HCT116 (cell line): ENCODE results near the gene PIK3R2. TPM values are rescaled to one million over a fixed set of nuclear protein-coding genes. Genes with fewer than 3 reads are reported as not detected.

Experiments
- ATAC-seq: fragments of 200-7000 bp; cut with Tn5 transposase; 2 replicates; pipeline ENCODE4 v1.9.1; 2020; ENCODE audit warnings: mild to moderate bottlenecking, moderate library complexity
- BruUV-seq: library from RNA; stranded (reverse); fragments of 400-500 nt; replicated peaks from 2 replicates; lab custom pipeline; 2021; lab: Mats Ljungman, UMichigan
- CTCF ChIA-PET: fragments of 300-600 bp; sonication (Branson Sonifier 250); formaldehyde crosslinking; loops from one replicate; lab custom pipeline; 2021; ENCODE audit warnings: antibody characterized with exemption; lab: Charles Lee
- POLR2A ChIA-PET: fragments of 300-600, 350-600 bp; sonication (Branson Sonifier 250); formaldehyde crosslinking; loops from one replicate; lab custom pipeline; 2021; ENCODE audit warnings: antibody characterized with exemption; lab: Charles Lee
- RAD21 ChIA-PET, 2 experiments: fragments of 300-600 bp; sonication (Branson Sonifier 250); formaldehyde crosslinking; loops; one replicate each; lab custom pipeline; 2023; ENCODE audit warnings: low total read pairs in 2 of 2; ENCODE audit not compliant: uncharacterized antibody in 2 of 2, unreplicated experiment in 2 of 2, low non-redundant PET in 1 of 2; lab: Charles Lee
- DNase-seq: peaks from one replicate; pipeline ENCODE4 v3.0.0-alpha.2; 2010; ENCODE audit warnings: low read depth, low spot score
- H2AFZ ChIP-seq: fragments of 200-600 bp; shearing (Covaris generic), sonication (generic); 2 replicates; pipeline ENCODE4 v1.6.1; 2017; ENCODE audit warnings: low read depth, mixed run types, mixed read lengths, antibody characterized with exemption, low read length; ENCODE audit not compliant: poor library complexity, severe bottlenecking
- H3K27ac ChIP-seq: 2 replicates; pipeline ENCODE4 v1.5.1; 2012; ENCODE audit warnings: low read depth, low read length
- H3K27me3 ChIP-seq: fragments of 200-600 bp; sonication (generic); 2 replicates; pipeline ENCODE4 v1.6.1; 2016; ENCODE audit warnings: mixed run types, low read length, mixed read lengths; ENCODE audit not compliant: insufficient read depth
- H3K36me3 ChIP-seq, 2 experiments: fragments of 200-500 bp in 1 of 2; fragments of 200-600 bp in 1 of 2; sonication (Bioruptor generic) in 1 of 2; sonication (generic) in 1 of 2; 2 replicates each; pipeline versions ENCODE4 v1.5.1 to v1.6.1; 2014 to 2016; ENCODE audit warnings: low read length in 2 of 2, inconsistent platforms in 1 of 2, mixed read lengths in 1 of 2, mixed run types in 1 of 2; ENCODE audit not compliant: insufficient read depth in 2 of 2, control insufficient read depth in 1 of 2
- H3K4me1 ChIP-seq, 2 experiments: fragments of 200-600 bp in 1 of 2; sonication (generic) in 1 of 2; 2 replicates each; pipeline versions ENCODE4 v1.5.1 to v1.6.1; 2012 to 2017; ENCODE audit warnings: low read length in 2 of 2, inconsistent platforms in 1 of 2, mild to moderate bottlenecking in 1 of 2, mixed read lengths in 1 of 2, mixed run types in 1 of 2, moderate library complexity in 1 of 2; ENCODE audit not compliant: insufficient read depth in 2 of 2, control insufficient read depth in 1 of 2
- H3K4me2 ChIP-seq: fragments of 200-600 bp; sonication (generic); 2 replicates; pipeline ENCODE4 v1.6.1; 2017; ENCODE audit warnings: mixed run types, low read length, mixed read lengths
- H3K4me3 ChIP-seq, 2 experiments: fragments of 200-600 bp in 1 of 2; sonication (generic) in 1 of 2; replicated peaks in 1 of 2; 2 replicates each; pipeline ENCODE4 v1.5.1; 2011 to 2016; ENCODE audit warnings: low read length in 2 of 2, control low read depth in 1 of 2, low read depth in 1 of 2, mild to moderate bottlenecking in 1 of 2, mixed read lengths in 1 of 2, mixed run types in 1 of 2
- H3K79me2 ChIP-seq: fragments of 200-600 bp; sonication (generic); 2 replicates; pipeline ENCODE4 v1.6.1; 2017; ENCODE audit warnings: mild to moderate bottlenecking, mixed run types, low read length, moderate library complexity, mixed read lengths; ENCODE audit not compliant: insufficient read depth
- H3K9ac ChIP-seq: fragments of 200-600 bp; sonication (generic); 2 replicates; pipeline ENCODE4 v1.6.1; 2016; ENCODE audit warnings: low read length, mixed read lengths
- H3K9me2 ChIP-seq: fragments of 200-600 bp; sonication (generic), shearing (Covaris generic); 2 replicates; pipeline ENCODE4 v1.6.1; 2017; ENCODE audit warnings: mixed run types, mild to moderate bottlenecking, moderate library complexity; ENCODE audit not compliant: insufficient read depth
- H3K9me3 ChIP-seq, 2 experiments: fragments of 200-500 bp in 1 of 2; fragments of 200-600 bp in 1 of 2; sonication (Bioruptor generic) in 1 of 2; sonication (generic) in 1 of 2; 2 replicates each; pipeline ENCODE4 v1.6.1; 2014 to 2017; ENCODE audit warnings: low read length in 2 of 2, mixed read lengths in 2 of 2, inconsistent platforms in 1 of 2, low read depth in 1 of 2, mild to moderate bottlenecking in 1 of 2, mixed run types in 1 of 2, moderate library complexity in 1 of 2; ENCODE audit not compliant: control insufficient read depth in 1 of 2, insufficient read depth in 1 of 2
- H4K20me1 ChIP-seq: fragments of 200-600 bp; sonication (generic), shearing (Covaris generic); 2 replicates; pipeline ENCODE4 v1.6.1; 2017; ENCODE audit warnings: mixed run types, mild to moderate bottlenecking, moderate library complexity; ENCODE audit not compliant: insufficient read depth
- CEBPB ChIP-seq: IDR thresholded peaks from 2 replicates; pipeline ENCODE4 v1.6.1; 2012; ENCODE audit warnings: low read depth
- EGR1 ChIP-seq: IDR thresholded peaks from 2 replicates; pipeline ENCODE4 v1.6.1; 2012; ENCODE audit warnings: low read depth
- ELF1 ChIP-seq: IDR thresholded peaks from 2 replicates; pipeline ENCODE4 v1.6.1; 2012; ENCODE audit warnings: low read depth, borderline replicate concordance
- EZH2phosphoT487 ChIP-seq: fragments of 200-600 bp; IDR thresholded peaks from 2 replicates; pipeline ENCODE4 v1.6.1; 2018; ENCODE audit warnings: antibody characterized with exemption, borderline replicate concordance
- POLR2A ChIP-seq: IDR thresholded peaks from 2 replicates; pipeline ENCODE4 v1.7.0; 2011; ENCODE audit warnings: borderline replicate concordance; ENCODE audit not compliant: insufficient read depth, insufficient read length; ENCODE audit errors: extremely low read depth
- POLR2AphosphoS5 ChIP-seq: IDR thresholded peaks from 2 replicates; pipeline ENCODE4 v1.6.1; 2011; ENCODE audit warnings: mild to moderate bottlenecking, low read depth, low read length, moderate library complexity
- TCF7L2 ChIP-seq: IDR thresholded peaks from 2 replicates; pipeline ENCODE4 v1.7.0; 2011; ENCODE audit warnings: borderline replicate concordance, inconsistent platforms; ENCODE audit not compliant: insufficient read depth, insufficient read length; ENCODE audit errors: extremely low read depth
- intact Hi-C: fragments of 100-400 bp; cut with micrococcal nuclease; formaldehyde crosslinking; loops from 2 replicates; pipeline ENCODE4 v1.10.0; 2022
- total RNA-seq: library from RNA; stranded (reverse); gene quantifications from one replicate; pipeline ENCODE4 v1.2.1, GENCODE V29; 2021; ENCODE audit not compliant: unreplicated experiment
- TF ChIP-seq, protein P1 (sequence below): IDR thresholded peaks from 2 replicates; pipeline ENCODE4 v1.6.1; 2011; ENCODE audit warnings: mild to moderate bottlenecking, low read length, moderate library complexity; ENCODE audit not compliant: insufficient replicate concordance; ENCODE audit errors: extremely low read depth
- TF ChIP-seq, protein P2 (sequence below): IDR thresholded peaks from 2 replicates; pipeline ENCODE4 v1.6.1; 2012
- TF ChIP-seq, protein P3 (sequence below), 3 experiments: fragments of 200-600 bp in 1 of 3; sonication (generic) in 1 of 3; IDR thresholded peaks in 2 of 3; conservative IDR thresholded peaks in 1 of 3; 2 replicates each; pipeline ENCODE4 v1.5.1; 2012 to 2017; ENCODE audit warnings: low read depth in 2 of 3, low read length in 2 of 3, antibody characterized with exemption in 1 of 3, borderline replicate concordance in 1 of 3, control low read depth in 1 of 3, mild to moderate bottlenecking in 1 of 3, mixed read lengths in 1 of 3, mixed run types in 1 of 3, moderate library complexity in 1 of 3; ENCODE audit not compliant: insufficient read depth in 1 of 3
- TF ChIP-seq, protein P4 (sequence below): IDR thresholded peaks from 2 replicates; pipeline ENCODE4 v1.6.1; 2012

PIK3R2 gene
- total RNA-seq, 1 experiment from 2014 or later, result 53.4 TPM

DNA sequence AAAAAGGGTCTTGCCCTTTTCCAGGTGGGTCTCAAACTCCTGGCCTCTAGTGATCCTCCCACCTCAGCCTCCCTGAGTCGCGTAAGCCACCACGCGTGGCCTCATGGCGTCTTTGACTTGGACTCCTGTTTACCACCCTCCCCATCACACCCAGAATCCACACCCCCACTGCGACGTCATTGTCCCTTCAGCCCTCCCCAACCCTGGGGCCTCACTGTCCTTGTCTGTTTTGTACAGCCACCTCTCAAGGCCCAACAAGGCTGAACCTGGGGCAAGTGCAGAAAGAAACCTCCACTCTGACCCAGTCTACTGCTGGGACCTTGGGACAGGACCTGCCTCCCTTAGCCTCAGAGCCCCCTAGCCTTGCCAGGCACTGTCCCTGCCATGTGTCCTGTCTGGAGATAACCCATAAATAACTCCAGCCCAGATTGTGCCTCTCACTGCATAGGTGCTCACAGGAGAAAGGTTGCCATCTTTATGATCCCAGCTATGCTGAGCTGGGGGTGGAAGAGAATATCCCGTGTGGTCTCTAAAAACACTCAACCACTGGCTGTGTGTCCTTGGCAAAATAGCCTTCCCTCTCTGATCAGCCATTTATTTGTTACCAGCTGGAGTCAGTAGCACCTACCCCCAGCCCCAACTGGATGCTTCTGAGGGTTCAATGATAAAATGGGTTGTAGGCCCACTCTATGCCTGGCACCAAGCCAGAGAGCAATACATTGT lies 18.8 kb downstream of the PIK3R2 start:
- Histone ChIP-seq H3K27me3 (no peaks in the 10 kb centered on the region), H3K27ac (no peak overlapping the region), H3K36me3 (peaks cover 6 to 19% of the 10 kb centered on the region in 2 experiments; a peak in 3 of 4 replicates), H2AFZ (no peak overlapping the region), H3K9me3 (no peaks in the 10 kb centered on the region), H3K4me1 (peaks cover 11 to 20% of the 10 kb centered on the region in 2 experiments), H3K79me2 (peaks cover 10% of the 10 kb centered on the region; the same call in 1 of the 2 replicates), H3K4me2 (no peak overlapping the region), H4K20me1 (no peaks in the 10 kb centered on the region), H3K9me2 (no peaks in the 10 kb centered on the region), H3K4me3 (no peak overlapping the region), H3K9ac (no peak overlapping the region)
- intact Hi-C loops, result no loop called here
- ATAC-seq, result no peak
- ChIA-PET POLR2A (no interaction called here), CTCF (no interaction called here), RAD21 (interaction anchor here in 1 of 2 experiments (0.6 kb wide), 1 partner anchor 74 kb away, joined by 3 read pairs; no protein-coding TSS in a partner anchor)
- TF ChIP-seq EZH2phosphoT487 (no peak), POLR2A (no peak), TCF7L2 (no peak), CEBPB (no peak), ELF1 (no peak), POLR2AphosphoS5 (no peak), EGR1 (no peak)
- TF ChIP-seq, protein P1, sequence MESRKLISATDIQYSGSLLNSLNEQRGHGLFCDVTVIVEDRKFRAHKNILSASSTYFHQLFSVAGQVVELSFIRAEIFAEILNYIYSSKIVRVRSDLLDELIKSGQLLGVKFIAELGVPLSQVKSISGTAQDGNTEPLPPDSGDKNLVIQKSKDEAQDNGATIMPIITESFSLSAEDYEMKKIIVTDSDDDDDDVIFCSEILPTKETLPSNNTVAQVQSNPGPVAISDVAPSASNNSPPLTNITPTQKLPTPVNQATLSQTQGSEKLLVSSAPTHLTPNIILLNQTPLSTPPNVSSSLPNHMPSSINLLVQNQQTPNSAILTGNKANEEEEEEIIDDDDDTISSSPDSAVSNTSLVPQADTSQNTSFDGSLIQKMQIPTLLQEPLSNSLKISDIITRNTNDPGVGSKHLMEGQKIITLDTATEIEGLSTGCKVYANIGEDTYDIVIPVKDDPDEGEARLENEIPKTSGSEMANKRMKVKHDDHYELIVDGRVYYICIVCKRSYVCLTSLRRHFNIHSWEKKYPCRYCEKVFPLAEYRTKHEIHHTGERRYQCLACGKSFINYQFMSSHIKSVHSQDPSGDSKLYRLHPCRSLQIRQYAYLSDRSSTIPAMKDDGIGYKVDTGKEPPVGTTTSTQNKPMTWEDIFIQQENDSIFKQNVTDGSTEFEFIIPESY, result no peak
- TF ChIP-seq, protein P2, sequence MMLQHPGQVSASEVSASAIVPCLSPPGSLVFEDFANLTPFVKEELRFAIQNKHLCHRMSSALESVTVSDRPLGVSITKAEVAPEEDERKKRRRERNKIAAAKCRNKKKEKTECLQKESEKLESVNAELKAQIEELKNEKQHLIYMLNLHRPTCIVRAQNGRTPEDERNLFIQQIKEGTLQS, result no peak
- TF ChIP-seq, protein P3, sequence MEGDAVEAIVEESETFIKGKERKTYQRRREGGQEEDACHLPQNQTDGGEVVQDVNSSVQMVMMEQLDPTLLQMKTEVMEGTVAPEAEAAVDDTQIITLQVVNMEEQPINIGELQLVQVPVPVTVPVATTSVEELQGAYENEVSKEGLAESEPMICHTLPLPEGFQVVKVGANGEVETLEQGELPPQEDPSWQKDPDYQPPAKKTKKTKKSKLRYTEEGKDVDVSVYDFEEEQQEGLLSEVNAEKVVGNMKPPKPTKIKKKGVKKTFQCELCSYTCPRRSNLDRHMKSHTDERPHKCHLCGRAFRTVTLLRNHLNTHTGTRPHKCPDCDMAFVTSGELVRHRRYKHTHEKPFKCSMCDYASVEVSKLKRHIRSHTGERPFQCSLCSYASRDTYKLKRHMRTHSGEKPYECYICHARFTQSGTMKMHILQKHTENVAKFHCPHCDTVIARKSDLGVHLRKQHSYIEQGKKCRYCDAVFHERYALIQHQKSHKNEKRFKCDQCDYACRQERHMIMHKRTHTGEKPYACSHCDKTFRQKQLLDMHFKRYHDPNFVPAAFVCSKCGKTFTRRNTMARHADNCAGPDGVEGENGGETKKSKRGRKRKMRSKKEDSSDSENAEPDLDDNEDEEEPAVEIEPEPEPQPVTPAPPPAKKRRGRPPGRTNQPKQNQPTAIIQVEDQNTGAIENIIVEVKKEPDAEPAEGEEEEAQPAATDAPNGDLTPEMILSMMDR (IDR thresholded peaks at IDR 0.05 in 2 of 3, conservative IDR thresholded peaks at IDR 0.05 in 1 of 3; ENCODE audit: borderline replicate concordance in 1 of 3, insufficient read depth in 1 of 3, low read depth in 2 of 3, low read length in 2 of 3), result no peak
- TF ChIP-seq, protein P4, sequence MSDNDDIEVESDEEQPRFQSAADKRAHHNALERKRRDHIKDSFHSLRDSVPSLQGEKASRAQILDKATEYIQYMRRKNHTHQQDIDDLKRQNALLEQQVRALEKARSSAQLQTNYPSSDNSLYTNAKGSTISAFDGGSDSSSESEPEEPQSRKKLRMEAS, result no peak
- DNase-seq, result no peak
- no TSS peak for BruUV-seq
